ENCODE data around the gene OR10G3.
A peak's percentile ranks its signal among the peaks of the same experiment; 100 is the strongest.
"Not testable (repeated sequence)": the region's sequence is repeated elsewhere in the genome, so short reads cannot be mapped to it uniquely, and the experiment has no call there.

The OR10G3 gene

GRCh38 chr14:21579976-21580375 is at the start of gene OR10G3:
OR10G3 (minus strand) TSS chr14:21580076; CDS start chr14:21570744, 9,332 bp downstream.
- DNase-seq = no peak

GRCh38 chr14:21626491-21627230 is 46.8 kb upstream of the OR10G3 start:
- DNase-seq = no peak

GRCh38 chr14:21617614-21618013 is 37.7 kb upstream of the OR10G3 start:
- no peak for DNase-seq

GRCh38 chr14:21614240-21614639 is 34.4 kb upstream of the OR10G3 start:
- DNase-seq = no peak

GRCh38 chr14:21612324-21612723 is 32.4 kb upstream of the OR10G3 start:
- DNase-seq = no peak

GRCh38 chr14:21602181-21602580 is 22.3 kb upstream of the OR10G3 start:
- not testable (repeated sequence) for DNase-seq

- no peak for DNase-seq
Observed at GRCh38 chr14:21589317-21589716, 9.4 kb upstream of the OR10G3 start.

- no peak for DNase-seq
Observed at GRCh38 chr14:21575661-21576060, 4.2 kb downstream of the OR10G3 start.

- no peak for DNase-seq
Observed at GRCh38 chr14:21572604-21573003, 7.3 kb downstream of the OR10G3 start.

- no peak for DNase-seq
Observed at GRCh38 chr14:21558703-21559170, 21.1 kb downstream of the OR10G3 start.

GRCh38 chr14:21557084-21557901 is 22.6 kb downstream of the OR10G3 start:
- DNase-seq = peak; percentile 80

- DNase-seq = no peak
Observed at GRCh38 chr14:21556378-21557083, 23.3 kb downstream of the OR10G3 start.

GRCh38 chr14:21553266-21553665 is 26.6 kb downstream of the OR10G3 start:
- DNase-seq = no peak

GRCh38 chr14:21544588-21544987 is 35.3 kb downstream of the OR10G3 start:
- not testable (repeated sequence) for DNase-seq

GRCh38 chr14:21543963-21544362 is 35.9 kb downstream of the OR10G3 start:
- DNase-seq = no peak

GRCh38 chr14:21543521-21543960 is 36.3 kb downstream of the OR10G3 start:
- DNase-seq = peak; percentile 4

- no peak for DNase-seq
Observed at GRCh38 chr14:21541413-21542074, 38.3 kb downstream of the OR10G3 start.

- no peak for DNase-seq
Observed at GRCh38 chr14:21539189-21539940, 40.5 kb downstream of the OR10G3 start.

GRCh38 chr14:21537090-21537424 is 42.8 kb downstream of the OR10G3 start:
- DNase-seq = no peak

- DNase-seq = no peak
Observed at GRCh38 chr14:21536418-21537089, 43.3 kb downstream of the OR10G3 start.

Measured in DMS153 (cell line).